Thyroid gland (tissue), 4 donors: ENCODE measurements around the gene SHH.

Source experiments
- CTCF ChIP-seq, 6 experiments: fragments of 200-600 bp in 3 of 6; fragments of 450-650 bp in 3 of 6; sonication (generic) in 3 of 6; IDR thresholded peaks; one replicate each; pipeline ENCODE4 v1.5.1; 2016 to 2019; ENCODE audit warnings: antibody characterized with exemption in 6 of 6, mild to moderate bottlenecking in 2 of 6, inconsistent platforms in 1 of 6, moderate library complexity in 1 of 6
- POLR2A ChIP-seq, 2 donors: fragments of 450-650 bp; IDR thresholded peaks; one replicate each; pipeline ENCODE4 v1.6.1; 2017; ENCODE audit warnings: antibody characterized with exemption in 2 of 2, mild to moderate bottlenecking in 2 of 2, moderate library complexity in 1 of 2

- TF ChIP-seq CTCF (IDR thresholded peaks at IDR 0.05) (no peak), POLR2A (IDR thresholded peaks at IDR 0.05) (no peak)
Observed at GRCh38 chr7:155852426-155853301, 40.4 kb upstream of the SHH start.
